ENCODE data around the gene MAFF. TPM values are rescaled to one million over a fixed set of nuclear protein-coding genes. Genes with fewer than 3 reads are reported as not detected.

The MAFF gene
- total RNA-seq, 1 experiment from 2014 or later = 4.6 TPM

GRCh38 chr22:38258895-38259294 lies 57.1 kb downstream of the MAFF start:
- DNase-seq (ENCODE audit: low spot score) = no peak
- Mint-ChIP-seq H3K27ac (peak overlapping the region; percentile 83), H3K9me3 (no peaks in the 10 kb centered on the region), H3K4me1 (peaks cover 41% of the 10 kb centered on the region), H3K4me3 (no peak overlapping the region), H3K27me3 (ENCODE audit: low read depth) (no peaks in the 10 kb centered on the region), H3K36me3 (peaks cover 5% of the 10 kb centered on the region; the same call in 1 of the 2 replicates)
- TF ChIP-seq E2F1 (CRISPR knock-in tag; IDR thresholded peaks at IDR 0.05) (no peak), ZNF425 (CRISPR knock-in tag; conservative IDR thresholded peaks at IDR 0.05) (no peak), TEAD4 (CRISPR knock-in tag; IDR thresholded peaks at IDR 0.05) (no peak), ATF6 (CRISPR knock-in tag; IDR thresholded peaks at IDR 0.05) (no peak)
- no peak for ATAC-seq
- POLR2A ChIA-PET = no interaction called here
- CTCF ChIA-PET = interaction anchor here (1.3 kb wide), 1 partner anchor 8 kb away, joined by 3 read pairs; no protein-coding TSS in a partner anchor

- Mint-ChIP-seq H3K9me3 (no peaks in the 10 kb centered on the region), H3K27ac (peak overlapping the region; percentile 83), H3K4me1 (peaks cover 41% of the 10 kb centered on the region), H3K36me3 (peaks cover 5% of the 10 kb centered on the region; the same call in 1 of the 2 replicates), H3K27me3 (ENCODE audit: low read depth) (no peaks in the 10 kb centered on the region), H3K4me3 (no peak overlapping the region)
- DNase-seq (ENCODE audit: low spot score) (no peak), ATAC-seq (no peak)
- CTCF ChIA-PET = interaction anchor here (0.6 kb wide), 1 partner anchor 315 kb away, joined by 4 read pairs; no protein-coding TSS in a partner anchor
- POLR2A ChIA-PET = no interaction called here
- no peak for TF ChIP-seq GRHL2 (CRISPR knock-in tag; IDR thresholded peaks at IDR 0.05; ENCODE audit: insufficient replicate concordance, severe bottlenecking)
- no peak for TF ChIP-seq TP53 (CRISPR knock-in tag; IDR thresholded peaks at IDR 0.05)
- TF ChIP-seq ZNF671 (CRISPR knock-in tag; IDR thresholded peaks at IDR 0.05) = no peak
- TF ChIP-seq ELF4 (CRISPR knock-in tag; IDR thresholded peaks at IDR 0.05; ENCODE audit: low read depth) = no peak
- no peak for TF ChIP-seq ZNF138 (CRISPR knock-in tag; conservative IDR thresholded peaks at IDR 0.05)
- TF ChIP-seq ZNF232 (CRISPR knock-in tag; IDR thresholded peaks at IDR 0.05) = no peak
- TF ChIP-seq E2F5 (CRISPR knock-in tag; IDR thresholded peaks at IDR 0.05) = no peak
- TF ChIP-seq KAT7 (CRISPR knock-in tag; IDR thresholded peaks at IDR 0.05; ENCODE audit: borderline replicate concordance) = no peak
- TF ChIP-seq FOXK1 (CRISPR knock-in tag; IDR thresholded peaks at IDR 0.05) = no peak
- no peak for TF ChIP-seq NR2C2 (CRISPR knock-in tag; IDR thresholded peaks at IDR 0.05)
Observed at GRCh38 chr22:38259370-38259769, 57.6 kb downstream of the MAFF start.

GRCh38 chr22:38260761-38261681 lies 59.2 kb downstream of the MAFF start:
- no peak for DNase-seq (ENCODE audit: low spot score)
- H3K9me3 Mint-ChIP-seq = no peaks in the 10 kb centered on the region
- no peak for TF ChIP-seq ZNF219 (CRISPR knock-in tag; IDR thresholded peaks at IDR 0.05; ENCODE audit: borderline replicate concordance)
- ChIA-PET POLR2A (interaction anchor here (1.0 kb wide), 1 partner anchor 75 kb away, joined by 3 read pairs; no protein-coding TSS in a partner anchor), CTCF (interaction anchor here (0.6 to 3.2 kb wide), 12 partner anchors 10 to 209 kb away, joined by 3 to 27 read pairs (median 4); no protein-coding TSS in a partner anchor)
- H3K27me3 Mint-ChIP-seq (ENCODE audit: low read depth) = no peaks in the 10 kb centered on the region
- peaks cover 52% of the 10 kb centered on the region for H3K4me1 Mint-ChIP-seq
- H3K36me3 Mint-ChIP-seq = peaks cover 5% of the 10 kb centered on the region; the same call in 1 of the 2 replicates
- peak overlapping the region; percentile 43 for H3K27ac Mint-ChIP-seq
- no peak for ATAC-seq
- no peak overlapping the region for H3K4me3 Mint-ChIP-seq
